Parathyroid adenoma (tissue), 2 donors: Measurements from ENCODE around the gene TMEM126B.

Experiments used
- H2AFZ ChIP-seq: fragments of 300-600 bp; sonication (generic); one replicate; pipeline ENCODE4 v1.7.0; 2017; ENCODE audit warnings: antibody characterized with exemption, mild to moderate bottlenecking
- H3K27ac ChIP-seq: fragments of 300-600 bp; sonication (generic); one replicate; pipeline ENCODE4 v1.7.0; 2017
- H3K27me3 ChIP-seq: fragments of 300-600 bp; sonication (generic); one replicate; pipeline ENCODE4 v1.7.0; 2017; ENCODE audit warnings: low read length; ENCODE audit not compliant: control insufficient read depth, insufficient read depth
- H3K36me3 ChIP-seq: fragments of 300-600 bp; sonication (generic); one replicate; pipeline ENCODE4 v1.7.0; 2017; ENCODE audit warnings: low read length; ENCODE audit not compliant: control insufficient read depth, insufficient read depth
- H3K4me1 ChIP-seq: fragments of 300-600 bp; sonication (generic); one replicate; pipeline ENCODE4 v1.7.0; 2017; ENCODE audit warnings: control low read depth
- H3K4me2 ChIP-seq: fragments of 300-600 bp; sonication (generic); one replicate; pipeline ENCODE4 v1.7.0; 2017; ENCODE audit warnings: low read length
- H3K4me3 ChIP-seq: fragments of 300-600 bp; sonication (generic); one replicate; pipeline ENCODE4 v1.7.0; 2017; ENCODE audit warnings: low read depth, low read length
- H3K79me2 ChIP-seq: fragments of 300-600 bp; sonication (generic); one replicate; pipeline ENCODE4 v1.7.0; 2017; ENCODE audit warnings: control low read depth
- H3K9ac ChIP-seq: fragments of 300-600 bp; sonication (generic); one replicate; pipeline ENCODE4 v1.7.0; 2017; ENCODE audit warnings: mild to moderate bottlenecking
- H3K9me3 ChIP-seq: fragments of 300-600 bp; sonication (generic); one replicate; pipeline ENCODE4 v1.7.0; 2017; ENCODE audit warnings: low read length; ENCODE audit not compliant: control insufficient read depth
- CTCF ChIP-seq: fragments of 300-600 bp; sonication (generic); IDR thresholded peaks from one replicate; pipeline ENCODE4 v1.7.0; 2017; ENCODE audit warnings: antibody characterized with exemption, mild to moderate bottlenecking
- donor health status: primary hyperparathyroidism.

TMEM126B gene

GRCh38 chr11:85627332-85627997, 928 bp upstream of the TMEM126B start, which contains the start of gene DLG2:
Gene DLG2, minus strand, starts transcription at chr11:85627344.
- TF ChIP-seq CTCF, result no peak
- H3K9ac ChIP-seq, result peak within 1 kb of the TSS; percentile 67

GRCh38 chr11:85628771-85629341, 463 bp downstream of the TMEM126B start:
- TF ChIP-seq CTCF, result no peak
- peak overlapping the region; percentile 80 for H3K4me3 ChIP-seq
- no peaks in the 10 kb centered on the region for H3K27me3 ChIP-seq
- peak overlapping the region; percentile 90 for H3K27ac ChIP-seq
- no peaks in the 10 kb centered on the region for H3K79me2 ChIP-seq
- no peaks in the 10 kb centered on the region for H3K4me1 ChIP-seq
- H3K36me3 ChIP-seq, result no peaks in the 10 kb centered on the region
- peak overlapping the region; percentile 75 for H3K4me2 ChIP-seq
- peak overlapping the region; percentile 95 for H2AFZ ChIP-seq
- no peaks in the 10 kb centered on the region for H3K9me3 ChIP-seq
- H3K9ac ChIP-seq, result no peak overlapping the region

More at GRCh38 chr11:85627332-85627997, 928 bp upstream of the TMEM126B start, which contains the start of gene DLG2:
- Histone ChIP-seq H3K27me3 (no peaks in the 10 kb centered on the region), H3K4me1 (no peaks in the 10 kb centered on the region), H3K4me2 (peak within 1 kb of the TSS; percentile 95), H3K36me3 (no peaks in the 10 kb centered on the region), H3K27ac (peak within 1 kb of the TSS; percentile 90), H2AFZ (peak within 1 kb of the TSS; percentile 95), H3K9me3 (no peaks in the 10 kb centered on the region), H3K79me2 (no peaks in the 10 kb centered on the region), H3K4me3 (peak within 1 kb of the TSS; percentile 80)

GRCh38 chr11:85634747-85635146, 6.4 kb downstream of the TMEM126B start:
- no peaks in the 10 kb centered on the region for H3K27me3 ChIP-seq
- no peaks in the 10 kb centered on the region for H3K79me2 ChIP-seq
- no peaks in the 10 kb centered on the region for H3K4me1 ChIP-seq
- no peak overlapping the region for H3K4me3 ChIP-seq
- no peak overlapping the region for H3K27ac ChIP-seq
- TF ChIP-seq CTCF, result no peak
- H3K9ac ChIP-seq, result no peak overlapping the region
- H2AFZ ChIP-seq, result no peak overlapping the region
- H3K36me3 ChIP-seq, result no peaks in the 10 kb centered on the region
- H3K9me3 ChIP-seq, result no peaks in the 10 kb centered on the region
- H3K4me2 ChIP-seq, result no peak overlapping the region

GRCh38 chr11:85643191-85643614, 14.8 kb downstream of the TMEM126B start:
- Histone ChIP-seq H3K27ac (no peak overlapping the region), H3K4me3 (no peak overlapping the region), H3K9ac (no peak overlapping the region), H3K79me2 (no peaks in the 10 kb centered on the region), H3K9me3 (no peaks in the 10 kb centered on the region), H3K27me3 (no peaks in the 10 kb centered on the region), H3K4me1 (no peaks in the 10 kb centered on the region), H3K4me2 (no peak overlapping the region), H3K36me3 (no peaks in the 10 kb centered on the region), H2AFZ (no peak overlapping the region)
- no peak for TF ChIP-seq CTCF
